ENCODE data around the gene PPP1CA.

The PPP1CA gene

GRCh38 chr11:67375320-67376055 lies 26.2 kb downstream of the PPP1CA start:
- H3K4me3 ChIP-seq (ENCODE audit: low read length in 2 of 2) = no peak overlapping the region
- H3K9me3 ChIP-seq (ENCODE audit: control insufficient read depth in 2 of 2, low read length in 2 of 2) = no peaks in the 10 kb centered on the region
- H3K27ac ChIP-seq (ENCODE audit: low read length) = no peak overlapping the region
- no peaks in the 10 kb centered on the region for H3K36me3 ChIP-seq (ENCODE audit: control insufficient read depth in 2 of 2, insufficient read depth in 2 of 2, low read length in 2 of 2)
- peaks cover 35% of the 10 kb centered on the region for H3K4me1 ChIP-seq (ENCODE audit: control insufficient read depth, insufficient read depth, low read length)
- H3K9ac ChIP-seq (ENCODE audit: low read length in 2 of 2) = no peak overlapping the region
- no peaks in the 10 kb centered on the region for H3K27me3 ChIP-seq (ENCODE audit: control insufficient read depth in 1 of 2, insufficient read depth in 2 of 2, low read length in 2 of 2)

GRCh38 chr11:67374571-67375281 lies 26.9 kb downstream of the PPP1CA start:
- no peaks in the 10 kb centered on the region for H3K36me3 ChIP-seq (ENCODE audit: control insufficient read depth in 2 of 2, insufficient read depth in 2 of 2, low read length in 2 of 2)
- peak overlapping the region in 1 of 2 donors; percentile 92 for H3K9ac ChIP-seq (ENCODE audit: low read length in 2 of 2)
- H3K4me3 ChIP-seq (ENCODE audit: low read length in 2 of 2) = peak overlapping the region; percentile 55 to 64
- H3K9me3 ChIP-seq (ENCODE audit: control insufficient read depth in 2 of 2, low read length in 2 of 2) = no peaks in the 10 kb centered on the region
- H3K27me3 ChIP-seq (ENCODE audit: control insufficient read depth in 1 of 2, insufficient read depth in 2 of 2, low read length in 2 of 2) = no peaks in the 10 kb centered on the region
- peak overlapping the region; percentile 89 for H3K27ac ChIP-seq (ENCODE audit: low read length)
- H3K4me1 ChIP-seq (ENCODE audit: control insufficient read depth, insufficient read depth, low read length) = peaks cover 42% of the 10 kb centered on the region

- peak overlapping the region; percentile 60 to 92 for H3K9ac ChIP-seq (ENCODE audit: low read length in 2 of 2)
- peak overlapping the region; percentile 89 for H3K27ac ChIP-seq (ENCODE audit: low read length)
- no peaks in the 10 kb centered on the region for H3K27me3 ChIP-seq (ENCODE audit: control insufficient read depth in 1 of 2, insufficient read depth in 2 of 2, low read length in 2 of 2)
- peaks cover 50% of the 10 kb centered on the region for H3K4me1 ChIP-seq (ENCODE audit: control insufficient read depth, insufficient read depth, low read length)
- no peaks in the 10 kb centered on the region for H3K36me3 ChIP-seq (ENCODE audit: control insufficient read depth in 2 of 2, insufficient read depth in 2 of 2, low read length in 2 of 2)
- H3K4me3 ChIP-seq (ENCODE audit: low read length in 2 of 2) = peak overlapping the region; percentile 63 to 76
- no peaks in the 10 kb centered on the region for H3K9me3 ChIP-seq (ENCODE audit: control insufficient read depth in 2 of 2, low read length in 2 of 2)
Measured at GRCh38 chr11:67373648-67374570, 27.7 kb downstream of the PPP1CA start.

GRCh38 chr11:67372993-67373647 lies 28.5 kb downstream of the PPP1CA start, which contains the start of gene CLCF1:
TSS of gene CLCF1 (minus strand) at chr11:67373598. CDS start at chr11:67373539, 59 bp downstream.
- H3K36me3 ChIP-seq (ENCODE audit: control insufficient read depth in 2 of 2, insufficient read depth in 2 of 2, low read length in 2 of 2) = no peaks in the 10 kb centered on the region
- H3K27me3 ChIP-seq (ENCODE audit: control insufficient read depth in 1 of 2, insufficient read depth in 2 of 2, low read length in 2 of 2) = no peaks in the 10 kb centered on the region
- H3K27ac ChIP-seq (ENCODE audit: low read length) = peak within 1 kb of the TSS; percentile 89

GRCh38 chr11:67372321-67372992 lies 29.2 kb downstream of the PPP1CA start:
- peak overlapping the region; percentile 96 for H3K27ac ChIP-seq (ENCODE audit: low read length)
- no peaks in the 10 kb centered on the region for H3K27me3 ChIP-seq (ENCODE audit: control insufficient read depth in 1 of 2, insufficient read depth in 2 of 2, low read length in 2 of 2)
- no peaks in the 10 kb centered on the region for H3K9me3 ChIP-seq (ENCODE audit: control insufficient read depth in 2 of 2, low read length in 2 of 2)
- peaks cover 63% of the 10 kb centered on the region for H3K4me1 ChIP-seq (ENCODE audit: control insufficient read depth, insufficient read depth, low read length)
- H3K4me3 ChIP-seq (ENCODE audit: low read length in 2 of 2) = peak overlapping the region; percentile 76 to 79
- H3K36me3 ChIP-seq (ENCODE audit: control insufficient read depth in 2 of 2, insufficient read depth in 2 of 2, low read length in 2 of 2) = no peaks in the 10 kb centered on the region
- H3K9ac ChIP-seq (ENCODE audit: low read length in 2 of 2) = peak overlapping the region; percentile 69 to 92

More at GRCh38 chr11:67372993-67373647, 28.5 kb downstream of the PPP1CA start, which contains the start of gene CLCF1:
- Histone ChIP-seq H3K4me1 (ENCODE audit: control insufficient read depth, insufficient read depth, low read length) (peaks cover 56% of the 10 kb centered on the region), H3K4me3 (ENCODE audit: low read length in 2 of 2) (peak within 1 kb of the TSS; percentile 63 to 76), H3K9me3 (ENCODE audit: control insufficient read depth in 2 of 2, low read length in 2 of 2) (no peaks in the 10 kb centered on the region), H3K9ac (ENCODE audit: low read length in 2 of 2) (peak within 1 kb of the TSS; percentile 69 to 92)

- Histone ChIP-seq H3K27me3 (ENCODE audit: control insufficient read depth in 1 of 2, insufficient read depth in 2 of 2, low read length in 2 of 2) (no peaks in the 10 kb centered on the region), H3K36me3 (ENCODE audit: control insufficient read depth in 2 of 2, insufficient read depth in 2 of 2, low read length in 2 of 2) (no peaks in the 10 kb centered on the region), H3K9me3 (ENCODE audit: control insufficient read depth in 2 of 2, low read length in 2 of 2) (no peaks in the 10 kb centered on the region), H3K4me1 (ENCODE audit: control insufficient read depth, insufficient read depth, low read length) (peaks cover 68% of the 10 kb centered on the region), H3K27ac (ENCODE audit: low read length) (peak overlapping the region; percentile 96), H3K9ac (ENCODE audit: low read length in 2 of 2) (peak overlapping the region; percentile 42 to 89), H3K4me3 (ENCODE audit: low read length in 2 of 2) (peak overlapping the region; percentile 69 to 79)
Measured at GRCh38 chr11:67371911-67372320, 29.7 kb downstream of the PPP1CA start.

GRCh38 chr11:67371189-67371910 lies 30.3 kb downstream of the PPP1CA start:
- Histone ChIP-seq H3K27me3 (ENCODE audit: control insufficient read depth in 1 of 2, insufficient read depth in 2 of 2, low read length in 2 of 2) (no peaks in the 10 kb centered on the region), H3K9ac (ENCODE audit: low read length in 2 of 2) (peak overlapping the region; percentile 58 to 89), H3K4me3 (ENCODE audit: low read length in 2 of 2) (peak overlapping the region; percentile 69 to 79), H3K4me1 (ENCODE audit: control insufficient read depth, insufficient read depth, low read length) (peaks cover 74% of the 10 kb centered on the region), H3K9me3 (ENCODE audit: control insufficient read depth in 2 of 2, low read length in 2 of 2) (no peaks in the 10 kb centered on the region), H3K36me3 (ENCODE audit: control insufficient read depth in 2 of 2, insufficient read depth in 2 of 2, low read length in 2 of 2) (no peaks in the 10 kb centered on the region), H3K27ac (ENCODE audit: low read length) (peak overlapping the region; percentile 96)

GRCh38 chr11:67370351-67371076 lies 31.1 kb downstream of the PPP1CA start:
- Histone ChIP-seq H3K27ac (ENCODE audit: low read length) (peak overlapping the region; percentile 96), H3K4me1 (ENCODE audit: control insufficient read depth, insufficient read depth, low read length) (peaks cover 79% of the 10 kb centered on the region), H3K36me3 (ENCODE audit: control insufficient read depth in 2 of 2, insufficient read depth in 2 of 2, low read length in 2 of 2) (no peaks in the 10 kb centered on the region), H3K4me3 (ENCODE audit: low read length in 2 of 2) (peak overlapping the region; percentile 69 to 79), H3K9ac (ENCODE audit: low read length in 2 of 2) (peak overlapping the region; percentile 58 to 89), H3K27me3 (ENCODE audit: control insufficient read depth in 1 of 2, insufficient read depth in 2 of 2, low read length in 2 of 2) (no peaks in the 10 kb centered on the region), H3K9me3 (ENCODE audit: control insufficient read depth in 2 of 2, low read length in 2 of 2) (no peaks in the 10 kb centered on the region)

Measured in stomach smooth muscle (tissue), 2 donors.